ENCODE data around the gene LRATD1.

GRCh38 chr2:14583059-14583458 lies 49.5 kb upstream of the LRATD1 start:
- TF ChIP-seq POLR2A (IDR thresholded peaks at IDR 0.05), result no peak
- TF ChIP-seq CTCF (IDR thresholded peaks at IDR 0.05), result no peak

All from body of pancreas (tissue), 4 donors.